ENCODE measurements around the gene TAGLN. TPM values are rescaled to one million over a fixed set of nuclear protein-coding genes. Genes with fewer than 3 reads are reported as not detected.

The TAGLN gene
- total RNA-seq, 2 donors from 2014 or later: 124 to 372 TPM

- no peaks in the 10 kb centered on the region for H3K27me3 ChIP-seq
- 40% methylated on average over 9 of the region's 9 CpGs; no CpG with 5 or more reads in 1 of the 2 donors for WGBS, 2 donors
- TF ChIP-seq CTCF (IDR thresholded peaks at IDR 0.05) (no peak), POLR2A (IDR thresholded peaks at IDR 0.05) (no peak)
- H3K9me3 ChIP-seq: no peaks in the 10 kb centered on the region
- H3K27ac ChIP-seq: peak overlapping the region in 3 of 4 donors; percentile 7 to 65 (median 50)
- H3K4me3 ChIP-seq: no peak overlapping the region
- DNase-seq (peak in 1 of 4 donors; percentile 54), ATAC-seq (no peak)
- H3K36me3 ChIP-seq (replicated peaks in 1 of 2; ENCODE audit: insufficient read depth in 1 of 2, low read depth in 2 of 2): peaks cover 0 to 15% of the 10 kb centered on the region in 2 donors
- H3K4me1 ChIP-seq: peaks cover 37% of the 10 kb centered on the region
- intact Hi-C loops (cut with DNase I): loop anchor here (10.0 kb wide), 1 partner anchor 454 kb away; no protein-coding TSS in a partner anchor
Measured at GRCh38 chr11:117219001-117219400, 19.8 kb downstream of the TAGLN start.

GRCh38 chr11:117219455-117219854, 20.3 kb downstream of the TAGLN start:
- Histone ChIP-seq H3K4me3 (no peak overlapping the region), H3K36me3 (replicated peaks in 1 of 2; ENCODE audit: insufficient read depth in 1 of 2, low read depth in 2 of 2) (peaks cover 0 to 13% of the 10 kb centered on the region in 2 donors), H3K27me3 (no peaks in the 10 kb centered on the region), H3K27ac (peak overlapping the region in 3 of 4 donors; percentile 7 to 65 (median 50)), H3K9me3 (no peaks in the 10 kb centered on the region), H3K4me1 (peaks cover 37% of the 10 kb centered on the region)
- DNase-seq (no peak), ATAC-seq (no peak)
- intact Hi-C loops (cut with DNase I): loop anchor here (10.0 kb wide), 1 partner anchor 455 kb away; no protein-coding TSS in a partner anchor
- no peak for TF ChIP-seq POLR2A (IDR thresholded peaks at IDR 0.05)
- no peak for TF ChIP-seq CTCF (IDR thresholded peaks at IDR 0.05)
- WGBS, 2 donors: 73 to 80% methylated on average over 1 to 8 of the region's 8 CpGs

GRCh38 chr11:117219995-117220394, 20.8 kb downstream of the TAGLN start:
- WGBS, 2 donors: 71 to 78% methylated on average over 4 of the region's 4 CpGs
- ATAC-seq: no peak
- intact Hi-C loops (cut with DNase I): loop anchor here (10.0 kb wide), 2 partner anchors 345 to 455 kb away; no protein-coding TSS in a partner anchor

GRCh38 chr11:117220568-117220967, 21.4 kb downstream of the TAGLN start:
- H3K4me1 ChIP-seq: peaks cover 37% of the 10 kb centered on the region
- H3K4me3 ChIP-seq: no peak overlapping the region
- no peaks in the 10 kb centered on the region for H3K9me3 ChIP-seq
- no peaks in the 10 kb centered on the region for H3K27me3 ChIP-seq
- DNase-seq: peak in 3 of 4 donors; percentile 50 to 69 (median 57)
- intact Hi-C loops (cut with DNase I): loop anchor here (10.0 kb wide), 1 partner anchor 346 kb away; no protein-coding TSS in a partner anchor
- peaks cover 0 to 13% of the 10 kb centered on the region in 2 donors for H3K36me3 ChIP-seq (replicated peaks in 1 of 2; ENCODE audit: insufficient read depth in 1 of 2, low read depth in 2 of 2)
- TF ChIP-seq POLR2A (IDR thresholded peaks at IDR 0.05) (no peak), CTCF (IDR thresholded peaks at IDR 0.05) (no peak)
- H3K27ac ChIP-seq: peak overlapping the region; percentile 30 to 65 (median 52)
- ATAC-seq: peak; percentile 49
- WGBS, 2 donors: 47 to 56% methylated on average over 8 to 9 of the region's 9 CpGs

More at GRCh38 chr11:117219995-117220394, 20.8 kb downstream of the TAGLN start:
- TF ChIP-seq CTCF (IDR thresholded peaks at IDR 0.05): no peak
- no peak for TF ChIP-seq POLR2A (IDR thresholded peaks at IDR 0.05)
- peak overlapping the region in 3 of 4 donors; percentile 50 to 65 (median 55) for H3K27ac ChIP-seq
- H3K4me3 ChIP-seq: no peak overlapping the region
- no peak for DNase-seq
- no peaks in the 10 kb centered on the region for H3K27me3 ChIP-seq
- H3K36me3 ChIP-seq (replicated peaks in 1 of 2; ENCODE audit: insufficient read depth in 1 of 2, low read depth in 2 of 2): peaks cover 0 to 13% of the 10 kb centered on the region in 2 donors
- no peaks in the 10 kb centered on the region for H3K9me3 ChIP-seq
- H3K4me1 ChIP-seq: peaks cover 37% of the 10 kb centered on the region
